Skeletal muscle tissue (tissue), 4 donors: ENCODE data around the gene ADGRL3. TPM values are rescaled to one million over a fixed set of nuclear protein-coding genes. Genes with fewer than 3 reads are reported as not detected.

Experiments
- H3K27ac ChIP-seq: one replicate; pipeline ENCODE4 v1.7.0; 2013; ENCODE audit warnings: mild to moderate bottlenecking, low read depth, low read length, inconsistent platforms
- H3K27me3 ChIP-seq, 3 donors: one replicate each; pipeline ENCODE4 v1.7.0; 2013; ENCODE audit warnings: low read length in 3 of 3; ENCODE audit not compliant: control insufficient read depth in 3 of 3, insufficient read depth in 3 of 3
- H3K36me3 ChIP-seq, 3 donors: one replicate each; pipeline ENCODE4 v1.7.0; 2013; ENCODE audit warnings: low read length in 3 of 3; ENCODE audit not compliant: control insufficient read depth in 3 of 3, insufficient read depth in 3 of 3
- H3K4me1 ChIP-seq, 3 donors: one replicate each; pipeline ENCODE4 v1.7.0; 2013; ENCODE audit warnings: low read length in 3 of 3, mild to moderate bottlenecking in 3 of 3; ENCODE audit not compliant: control insufficient read depth in 3 of 3, insufficient read depth in 3 of 3
- H3K4me3 ChIP-seq, 3 donors: one replicate each; pipeline ENCODE4 v1.7.0; 2013; ENCODE audit warnings: low read length in 3 of 3
- H3K9ac ChIP-seq, 3 donors: one replicate each; pipeline ENCODE4 v1.7.0; 2013; ENCODE audit warnings: low read length in 3 of 3, mild to moderate bottlenecking in 3 of 3, moderate library complexity in 2 of 3, low read depth in 1 of 3
- H3K9me3 ChIP-seq, 3 donors: one replicate each; pipeline ENCODE4 v1.7.0; 2013; ENCODE audit warnings: low read length in 3 of 3; ENCODE audit not compliant: control insufficient read depth in 3 of 3
- total RNA-seq: library from RNA; depleted of rRNA; stranded (reverse); fragments of >200 nt; gene quantifications from one replicate; pipeline ENCODE4 v1.2.3, GENCODE V29; 2014
- donor health status: Osteomylitis.

Gene ADGRL3
- total RNA-seq, 1 donor from 2014 or later, result 59.0 TPM

GRCh38 chr4:61445374-61446063 is 245.4 kb downstream of the ADGRL3 start:
- no peak overlapping the region for H3K27ac ChIP-seq
- no peaks in the 10 kb centered on the region for H3K9me3 ChIP-seq
- no peak overlapping the region for H3K9ac ChIP-seq
- H3K27me3 ChIP-seq, result no peaks in the 10 kb centered on the region
- H3K4me1 ChIP-seq, result no peaks in the 10 kb centered on the region
- H3K4me3 ChIP-seq, result no peak overlapping the region
- no peaks in the 10 kb centered on the region for H3K36me3 ChIP-seq

- no peaks in the 10 kb centered on the region for H3K27me3 ChIP-seq
- H3K27ac ChIP-seq, result no peak overlapping the region
- H3K9ac ChIP-seq, result no peak overlapping the region
- H3K4me1 ChIP-seq, result no peaks in the 10 kb centered on the region
- no peaks in the 10 kb centered on the region for H3K9me3 ChIP-seq
- no peaks in the 10 kb centered on the region for H3K36me3 ChIP-seq
- no peak overlapping the region for H3K4me3 ChIP-seq
Observed at GRCh38 chr4:61446941-61447340, 246.8 kb downstream of the ADGRL3 start.

- Histone ChIP-seq H3K27me3 (no peaks in the 10 kb centered on the region), H3K9me3 (no peaks in the 10 kb centered on the region), H3K36me3 (no peaks in the 10 kb centered on the region), H3K4me1 (no peaks in the 10 kb centered on the region), H3K27ac (no peak overlapping the region), H3K9ac (no peak overlapping the region), H3K4me3 (no peak overlapping the region)
Observed at GRCh38 chr4:61447918-61448317, 247.8 kb downstream of the ADGRL3 start.

- Histone ChIP-seq H3K27ac (no peak overlapping the region), H3K4me1 (no peaks in the 10 kb centered on the region), H3K4me3 (no peak overlapping the region), H3K9ac (no peak overlapping the region), H3K36me3 (no peaks in the 10 kb centered on the region), H3K9me3 (no peaks in the 10 kb centered on the region), H3K27me3 (no peaks in the 10 kb centered on the region)
Observed at GRCh38 chr4:61451935-61452334, 251.8 kb downstream of the ADGRL3 start.

GRCh38 chr4:61461956-61462355 is 261.8 kb downstream of the ADGRL3 start:
- no peaks in the 10 kb centered on the region for H3K4me1 ChIP-seq
- no peaks in the 10 kb centered on the region for H3K9me3 ChIP-seq
- H3K27ac ChIP-seq, result no peak overlapping the region
- no peak overlapping the region for H3K4me3 ChIP-seq
- no peaks in the 10 kb centered on the region for H3K27me3 ChIP-seq
- H3K36me3 ChIP-seq, result no peaks in the 10 kb centered on the region
- H3K9ac ChIP-seq, result no peak overlapping the region

GRCh38 chr4:61462451-61463326 is 262.6 kb downstream of the ADGRL3 start:
- no peak overlapping the region for H3K9ac ChIP-seq
- no peak overlapping the region for H3K27ac ChIP-seq
- no peak overlapping the region for H3K4me3 ChIP-seq
- no peaks in the 10 kb centered on the region for H3K4me1 ChIP-seq
- H3K9me3 ChIP-seq, result no peaks in the 10 kb centered on the region
- H3K27me3 ChIP-seq, result no peaks in the 10 kb centered on the region
- no peaks in the 10 kb centered on the region for H3K36me3 ChIP-seq

GRCh38 chr4:61468024-61468720 is 268.0 kb downstream of the ADGRL3 start:
- H3K4me1 ChIP-seq, result no peaks in the 10 kb centered on the region

GRCh38 chr4:61473306-61473705 is 273.2 kb downstream of the ADGRL3 start:
- no peak overlapping the region for H3K9ac ChIP-seq
- no peaks in the 10 kb centered on the region for H3K36me3 ChIP-seq
- H3K27me3 ChIP-seq, result no peaks in the 10 kb centered on the region
- H3K4me1 ChIP-seq, result no peaks in the 10 kb centered on the region
- H3K9me3 ChIP-seq, result no peaks in the 10 kb centered on the region
- no peak overlapping the region for H3K4me3 ChIP-seq
- H3K27ac ChIP-seq, result no peak overlapping the region

More at GRCh38 chr4:61468024-61468720, 268.0 kb downstream of the ADGRL3 start:
- H3K27me3 ChIP-seq, result no peaks in the 10 kb centered on the region
- H3K4me3 ChIP-seq, result no peak overlapping the region
- no peak overlapping the region for H3K27ac ChIP-seq
- no peak overlapping the region for H3K9ac ChIP-seq
- no peaks in the 10 kb centered on the region for H3K36me3 ChIP-seq
- no peaks in the 10 kb centered on the region for H3K9me3 ChIP-seq

- H3K4me3 ChIP-seq, result no peak overlapping the region
- no peak overlapping the region for H3K9ac ChIP-seq
- no peaks in the 10 kb centered on the region for H3K36me3 ChIP-seq
- H3K9me3 ChIP-seq, result no peaks in the 10 kb centered on the region
- H3K4me1 ChIP-seq, result no peaks in the 10 kb centered on the region
- no peak overlapping the region for H3K27ac ChIP-seq
- no peaks in the 10 kb centered on the region for H3K27me3 ChIP-seq
Observed at GRCh38 chr4:61478340-61478739, 278.2 kb downstream of the ADGRL3 start.

- H3K27me3 ChIP-seq, result no peaks in the 10 kb centered on the region
- no peak overlapping the region for H3K27ac ChIP-seq
- H3K4me1 ChIP-seq, result no peaks in the 10 kb centered on the region
- H3K4me3 ChIP-seq, result no peak overlapping the region
- H3K36me3 ChIP-seq, result no peaks in the 10 kb centered on the region
- no peaks in the 10 kb centered on the region for H3K9me3 ChIP-seq
- H3K9ac ChIP-seq, result no peak overlapping the region
Observed at GRCh38 chr4:61485056-61485455, 284.9 kb downstream of the ADGRL3 start.
